Sigmoid colon (tissue), 4 donors: ENCODE data around the gene DPT.

ENCODE experiments used
- CTCF ChIP-seq, 4 experiments: fragments of 450-650 bp in 3 of 4; fragments of 200-600 bp in 1 of 4; IDR thresholded peaks; one replicate each; pipeline ENCODE4 v1.5.1; 2016 to 2019; ENCODE audit warnings: antibody characterized with exemption in 4 of 4, mild to moderate bottlenecking in 3 of 4, moderate library complexity in 2 of 4
- EP300 ChIP-seq, 4 donors: sonication (generic); formaldehyde crosslinking; IDR thresholded peaks; one replicate each; pipeline ENCODE4 v1.6.1; 2017; ENCODE audit warnings: antibody characterized with exemption in 4 of 4
- POLR2A ChIP-seq, 2 donors: fragments of 450-650 bp; IDR thresholded peaks; one replicate each; pipeline ENCODE4 v1.6.1; 2016; ENCODE audit warnings: antibody characterized with exemption in 2 of 2, mild to moderate bottlenecking in 2 of 2, moderate library complexity in 2 of 2

GRCh38 chr1:168739908-168740307 lies 10.9 kb upstream of the DPT start:
- TF ChIP-seq CTCF (IDR thresholded peaks at IDR 0.05) (no peak), POLR2A (IDR thresholded peaks at IDR 0.05) (no peak), EP300 (IDR thresholded peaks at IDR 0.05) (no peak)
